ENCODE results near the gene PRKCB. TPM values are rescaled to one million over a fixed set of nuclear protein-coding genes. Genes with fewer than 3 reads are reported as not detected.

Gene PRKCB
- total and polyA plus RNA-seq, 2 donors (not counting 1 experiment from before 2014, with no cell fraction given) = 0.01 TPM; not detected in 1

GRCh38 chr16:23896832-23897821 lies 61.3 kb downstream of the PRKCB start:
- Histone ChIP-seq H2AFZ (ENCODE audit: low read length) (no peak overlapping the region), H4K20me1 (ENCODE audit: control insufficient read depth, extremely low read depth, insufficient read depth, low read length) (no peaks in the 10 kb centered on the region), H3K36me3 (ENCODE audit: control insufficient read depth, insufficient read depth, low read length) (no peaks in the 10 kb centered on the region), H3K9me3 (ENCODE audit: control insufficient read depth, insufficient read depth, low read depth, low read length) (no peaks in the 10 kb centered on the region), H3K27ac (ENCODE audit: insufficient read depth, low read length) (no peak overlapping the region), H3K27me3 (ENCODE audit: control insufficient read depth, insufficient read depth, low read length) (no peaks in the 10 kb centered on the region), H3K4me3 (replicated peaks in 1 of 4; ENCODE audit: control extremely low read depth in 1 of 4, insufficient read depth in 1 of 4, low read depth in 3 of 4, low read length in 4 of 4) (no peak overlapping the region), H3K4me1 (ENCODE audit: control insufficient read depth, extremely low read depth, insufficient read depth, low read length) (no peaks in the 10 kb centered on the region), H3K9ac (ENCODE audit: insufficient read depth, low read length) (no peak overlapping the region), H3K4me2 (ENCODE audit: extremely low read depth, insufficient read depth, low read length) (no peak overlapping the region), H3K79me2 (ENCODE audit: control insufficient read depth, insufficient read depth, low read length) (no peaks in the 10 kb centered on the region)
- TF ChIP-seq EZH2 (IDR thresholded peaks at IDR 0.05; ENCODE audit: low read length, missing control alignments) = no peak
- TF ChIP-seq CTCF (conservative IDR thresholded peaks at IDR 0.05 in 1 of 2, IDR thresholded peaks at IDR 0.05 in 1 of 2; ENCODE audit: low read depth in 1 of 2, low read length in 2 of 2) = no peak
- DNase-seq (ENCODE audit: low read depth in 2 of 2) = no peak

- DNase-seq (ENCODE audit: low read depth in 2 of 2) = no peak
- Histone ChIP-seq H3K27ac (ENCODE audit: insufficient read depth, low read length) (no peak overlapping the region), H3K79me2 (ENCODE audit: control insufficient read depth, insufficient read depth, low read length) (no peaks in the 10 kb centered on the region), H4K20me1 (ENCODE audit: control insufficient read depth, extremely low read depth, insufficient read depth, low read length) (no peaks in the 10 kb centered on the region), H3K4me1 (ENCODE audit: control insufficient read depth, extremely low read depth, insufficient read depth, low read length) (no peaks in the 10 kb centered on the region), H2AFZ (ENCODE audit: low read length) (no peak overlapping the region), H3K4me3 (replicated peaks in 1 of 4; ENCODE audit: control extremely low read depth in 1 of 4, insufficient read depth in 1 of 4, low read depth in 3 of 4, low read length in 4 of 4) (no peak overlapping the region), H3K9me3 (ENCODE audit: control insufficient read depth, insufficient read depth, low read depth, low read length) (no peaks in the 10 kb centered on the region), H3K27me3 (ENCODE audit: control insufficient read depth, insufficient read depth, low read length) (no peaks in the 10 kb centered on the region), H3K9ac (ENCODE audit: insufficient read depth, low read length) (no peak overlapping the region), H3K36me3 (ENCODE audit: control insufficient read depth, insufficient read depth, low read length) (no peaks in the 10 kb centered on the region), H3K4me2 (ENCODE audit: extremely low read depth, insufficient read depth, low read length) (no peak overlapping the region)
- TF ChIP-seq EZH2 (IDR thresholded peaks at IDR 0.05; ENCODE audit: low read length, missing control alignments) (no peak), CTCF (conservative IDR thresholded peaks at IDR 0.05 in 1 of 2, IDR thresholded peaks at IDR 0.05 in 1 of 2; ENCODE audit: low read depth in 1 of 2, low read length in 2 of 2) (no peak)
Observed at GRCh38 chr16:23898682-23899430, 63.1 kb downstream of the PRKCB start.

- DNase-seq (ENCODE audit: low read depth in 2 of 2) = no peak
- Histone ChIP-seq H4K20me1 (ENCODE audit: control insufficient read depth, extremely low read depth, insufficient read depth, low read length) (no peaks in the 10 kb centered on the region), H3K9ac (ENCODE audit: insufficient read depth, low read length) (no peak overlapping the region), H3K4me1 (ENCODE audit: control insufficient read depth, extremely low read depth, insufficient read depth, low read length) (no peaks in the 10 kb centered on the region), H3K4me2 (ENCODE audit: extremely low read depth, insufficient read depth, low read length) (no peak overlapping the region), H3K4me3 (replicated peaks in 1 of 4; ENCODE audit: control extremely low read depth in 1 of 4, insufficient read depth in 1 of 4, low read depth in 3 of 4, low read length in 4 of 4) (no peak overlapping the region), H3K36me3 (ENCODE audit: control insufficient read depth, insufficient read depth, low read length) (no peaks in the 10 kb centered on the region), H2AFZ (ENCODE audit: low read length) (no peak overlapping the region), H3K27ac (ENCODE audit: insufficient read depth, low read length) (no peak overlapping the region), H3K27me3 (ENCODE audit: control insufficient read depth, insufficient read depth, low read length) (no peaks in the 10 kb centered on the region), H3K9me3 (ENCODE audit: control insufficient read depth, insufficient read depth, low read depth, low read length) (no peaks in the 10 kb centered on the region), H3K79me2 (ENCODE audit: control insufficient read depth, insufficient read depth, low read length) (no peaks in the 10 kb centered on the region)
- TF ChIP-seq EZH2 (IDR thresholded peaks at IDR 0.05; ENCODE audit: low read length, missing control alignments) (no peak), CTCF (conservative IDR thresholded peaks at IDR 0.05 in 1 of 2, IDR thresholded peaks at IDR 0.05 in 1 of 2; ENCODE audit: low read depth in 1 of 2, low read length in 2 of 2) (no peak)
Observed at GRCh38 chr16:23899869-23900268, 64.1 kb downstream of the PRKCB start.
